Chondrocyte (in vitro differentiated cells): Measurements from ENCODE around the gene CCNYL1. TPM values are rescaled to one million over a fixed set of nuclear protein-coding genes. Genes with fewer than 3 reads are reported as not detected.

Experiments
- DNase-seq: peaks from one replicate; pipeline ENCODE4 v3.0.0; 2021; ENCODE audit warnings: mixed read lengths, low spot score
- H3K27ac Mint-ChIP-seq: one replicate; pipeline ENCODE4 v1.8.0; 2021; ENCODE audit warnings: mild to moderate bottlenecking, moderate library complexity, mixed read lengths; ENCODE audit not compliant: unreplicated experiment
- H3K27me3 Mint-ChIP-seq: 2 replicates; pipeline ENCODE4 v1.8.0; 2021; ENCODE audit warnings: low read depth, mixed read lengths
- H3K36me3 Mint-ChIP-seq: 2 replicates; pipeline ENCODE4 v1.8.0; 2021; ENCODE audit warnings: low read depth, mixed read lengths
- H3K4me1 Mint-ChIP-seq: 2 replicates; pipeline ENCODE4 v1.8.0; 2021; ENCODE audit warnings: low read depth, mild to moderate bottlenecking, mixed read lengths
- H3K4me3 Mint-ChIP-seq: one replicate; pipeline ENCODE4 v1.8.0; 2021; ENCODE audit warnings: mild to moderate bottlenecking, moderate library complexity, mixed read lengths; ENCODE audit not compliant: unreplicated experiment
- H3K9me3 Mint-ChIP-seq: 2 replicates; pipeline ENCODE4 v1.8.0; 2021; ENCODE audit warnings: low read depth, mixed read lengths
- CTCF ChIP-seq: fragments of 200-600 bp; sonication (generic); IDR thresholded peaks from 2 replicates; pipeline ENCODE4 v1.5.0; 2021; ENCODE audit warnings: antibody characterized with exemption, mild to moderate bottlenecking, moderate library complexity
- total RNA-seq: library from RNA; stranded (reverse); gene quantifications from 3 replicates; pipeline ENCODE4 v1.2.1, GENCODE V29; 2021

The CCNYL1 gene
- total RNA-seq, 1 donor from 2014 or later = 25.3 TPM

- no peak overlapping the region for H3K27ac Mint-ChIP-seq
- no peaks in the 10 kb centered on the region for H3K9me3 Mint-ChIP-seq
- H3K4me1 Mint-ChIP-seq = peaks cover 11% of the 10 kb centered on the region
- H3K27me3 Mint-ChIP-seq = no peaks in the 10 kb centered on the region
- no peak overlapping the region for H3K4me3 Mint-ChIP-seq
- DNase-seq = no peak
- H3K36me3 Mint-ChIP-seq = peaks cover 2% of the 10 kb centered on the region
- TF ChIP-seq CTCF = no peak
These were observed 67.0 kb downstream of the CCNYL1 start for GRCh38 chr2:207778298-207778882.

- Mint-ChIP-seq H3K36me3 (peaks cover 2% of the 10 kb centered on the region), H3K9me3 (no peaks in the 10 kb centered on the region), H3K4me1 (peaks cover 11% of the 10 kb centered on the region), H3K27me3 (no peaks in the 10 kb centered on the region), H3K4me3 (no peak overlapping the region), H3K27ac (no peak overlapping the region)
- DNase-seq = no peak
- TF ChIP-seq CTCF = no peak
These were observed 68.1 kb downstream of the CCNYL1 start for GRCh38 chr2:207779523-207779922.

GRCh38 chr2:207782238-207783030 lies 71.0 kb downstream of the CCNYL1 start:
- H3K4me3 Mint-ChIP-seq = no peak overlapping the region
- peaks cover 2% of the 10 kb centered on the region for H3K36me3 Mint-ChIP-seq
- H3K27me3 Mint-ChIP-seq = no peaks in the 10 kb centered on the region
- H3K9me3 Mint-ChIP-seq = no peaks in the 10 kb centered on the region
- TF ChIP-seq CTCF = no peak
- DNase-seq = no peak
- no peak overlapping the region for H3K27ac Mint-ChIP-seq
- peaks cover 11% of the 10 kb centered on the region for H3K4me1 Mint-ChIP-seq

GRCh38 chr2:207783514-207783913 lies 72.1 kb downstream of the CCNYL1 start:
- no peak for TF ChIP-seq CTCF
- H3K27ac Mint-ChIP-seq = no peak overlapping the region
- no peaks in the 10 kb centered on the region for H3K27me3 Mint-ChIP-seq

GRCh38 chr2:207784898-207785297 lies 73.5 kb downstream of the CCNYL1 start:
- no peak overlapping the region for H3K4me3 Mint-ChIP-seq
- no peak overlapping the region for H3K27ac Mint-ChIP-seq
- TF ChIP-seq CTCF = no peak
- no peaks in the 10 kb centered on the region for H3K27me3 Mint-ChIP-seq
- H3K4me1 Mint-ChIP-seq = peaks cover 11% of the 10 kb centered on the region
- no peak for DNase-seq
- no peaks in the 10 kb centered on the region for H3K36me3 Mint-ChIP-seq
- H3K9me3 Mint-ChIP-seq = no peaks in the 10 kb centered on the region

More at GRCh38 chr2:207783514-207783913, 72.1 kb downstream of the CCNYL1 start:
- Mint-ChIP-seq H3K9me3 (no peaks in the 10 kb centered on the region), H3K4me1 (peaks cover 11% of the 10 kb centered on the region), H3K36me3 (peaks cover 2% of the 10 kb centered on the region), H3K4me3 (no peak overlapping the region)
- DNase-seq = no peak
